GM11168 (cell line): ENCODE results near the gene SLC23A2.

ENCODE experiments used
- in situ Hi-C: fragments of 300-500 bp; cut with MboI; formaldehyde crosslinking; loops from one replicate; pipeline ENCODE4 v1.12.0; 2022; ENCODE audit warnings: low sequenced_read_pairs; ENCODE audit not compliant: unreplicated experiment

The SLC23A2 gene

GRCh38 chr20:4971064-4971463, 30.2 kb downstream of the SLC23A2 start:
- in situ Hi-C loops = loop anchor here (25.0 kb wide), 1 partner anchor 359 kb away; no protein-coding TSS in a partner anchor

GRCh38 chr20:4967752-4968477, 33.4 kb downstream of the SLC23A2 start:
- in situ Hi-C loops = loop anchor here (10.0 to 25.0 kb wide), 2 partner anchors 223 to 356 kb away; no protein-coding TSS in a partner anchor

DNA sequence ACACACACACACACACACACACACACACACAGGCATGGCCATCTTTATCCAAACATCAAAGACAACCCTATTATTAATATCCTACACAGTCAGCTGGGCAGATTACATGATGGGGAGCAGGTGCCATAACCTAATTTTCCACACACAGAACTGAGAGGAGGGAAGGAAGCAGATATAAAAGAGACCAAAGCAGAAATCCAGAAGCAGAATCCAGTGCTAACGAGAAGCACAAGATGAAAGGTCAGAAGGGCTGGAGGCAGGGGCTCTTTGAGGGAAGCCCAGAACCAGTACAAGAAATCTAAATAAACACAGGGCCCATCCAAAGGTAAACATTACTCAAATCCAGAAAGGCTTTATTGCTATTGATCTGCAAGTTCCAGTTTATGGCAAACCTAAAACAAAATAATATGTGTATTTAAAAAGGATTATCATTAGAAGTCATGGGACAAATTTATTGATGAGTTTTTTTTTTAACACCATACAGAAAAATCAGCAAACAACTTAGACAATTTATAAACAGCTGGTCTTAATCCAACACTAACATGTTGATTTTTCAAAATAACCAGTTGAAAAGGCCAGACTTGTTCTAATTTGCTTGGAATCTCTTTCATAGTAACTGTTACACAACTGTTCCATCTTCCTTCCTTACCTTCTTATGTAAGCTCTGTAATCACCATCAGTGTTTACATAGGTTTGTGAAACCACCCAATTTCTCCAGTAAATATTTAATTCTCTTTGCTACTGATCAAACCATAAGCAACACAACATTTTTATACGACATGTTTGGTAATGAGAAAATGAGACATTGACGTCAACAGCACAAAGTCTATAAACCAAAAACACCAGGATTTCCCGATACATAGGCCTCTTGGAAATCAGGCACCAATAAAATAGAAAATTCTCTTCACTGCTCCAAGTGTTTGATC, 34.2 kb downstream of the SLC23A2 start:
- in situ Hi-C loops = loop anchor here (10.0 to 25.0 kb wide), 2 partner anchors 222 to 355 kb away; no protein-coding TSS in a partner anchor

DNA sequence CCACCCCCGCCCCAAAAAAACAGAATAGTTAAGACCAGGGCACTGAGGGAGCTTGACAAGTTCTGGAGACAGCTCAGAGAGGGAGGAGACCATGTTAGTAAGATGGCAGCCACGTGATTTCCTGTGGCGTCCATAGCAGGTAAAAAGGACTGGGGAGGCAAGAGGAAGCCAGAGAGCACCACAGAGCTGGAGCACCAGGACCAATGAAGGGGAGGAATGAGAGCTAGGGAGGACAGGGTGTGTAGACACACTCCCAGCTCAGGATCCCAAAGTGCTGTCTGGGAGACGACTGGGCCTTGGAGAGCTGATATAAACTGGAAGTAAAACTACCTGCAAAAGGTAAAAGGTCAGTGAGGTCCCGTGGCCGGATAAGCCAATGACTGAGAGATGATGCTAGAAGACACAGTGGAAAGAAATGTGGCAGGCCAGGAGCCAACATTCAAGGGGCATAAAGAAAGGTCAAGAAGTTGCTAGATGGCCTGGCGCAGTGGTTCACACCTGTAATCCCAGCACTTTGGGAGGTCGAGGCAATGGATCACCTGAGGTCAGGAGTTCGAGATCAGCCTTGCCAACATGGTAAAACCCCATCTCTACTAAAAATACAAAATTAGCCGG, 39.0 kb downstream of the SLC23A2 start:
- in situ Hi-C loops = loop anchor here (10.0 to 25.0 kb wide), 2 partner anchors 218 to 350 kb away; no protein-coding TSS in a partner anchor

- in situ Hi-C loops = loop anchor here (10.0 to 25.0 kb wide), 2 partner anchors 217 to 349 kb away; no protein-coding TSS in a partner anchor
These were observed 39.6 kb downstream of the SLC23A2 start for GRCh38 chr20:4961746-4962145.

GRCh38 chr20:4959592-4959991, 41.7 kb downstream of the SLC23A2 start:
- in situ Hi-C loops = loop anchor here (25.0 kb wide), 1 partner anchor 347 kb away; no protein-coding TSS in a partner anchor

DNA sequence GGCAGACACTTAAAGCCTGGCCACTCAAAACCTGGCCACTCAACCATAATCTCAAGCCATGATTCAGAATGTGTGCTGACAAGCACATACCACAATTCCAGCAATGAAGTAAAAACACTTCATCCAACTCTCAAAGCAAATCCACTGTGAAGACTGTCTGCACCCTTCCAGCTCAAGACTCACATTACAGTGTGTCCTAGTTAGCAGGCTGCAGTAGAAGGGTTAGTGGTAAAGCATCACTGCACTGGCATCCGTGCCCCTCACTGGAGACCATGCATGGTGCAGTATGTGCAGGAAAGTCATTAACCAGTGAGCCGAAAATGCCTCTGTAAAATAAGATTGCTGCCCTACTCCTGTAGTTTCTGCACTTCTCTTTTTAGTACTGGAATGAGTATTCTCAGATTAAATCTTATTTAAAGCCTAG, 43.4 kb downstream of the SLC23A2 start:
- in situ Hi-C loops = loop anchor here (25.0 kb wide), 1 partner anchor 346 kb away; no protein-coding TSS in a partner anchor

GRCh38 chr20:4957187-4957586, 44.1 kb downstream of the SLC23A2 start:
- in situ Hi-C loops = loop anchor here (25.0 kb wide), 1 partner anchor 345 kb away; no protein-coding TSS in a partner anchor

- in situ Hi-C loops = loop anchor here (25.0 kb wide), 1 partner anchor 344 kb away; no protein-coding TSS in a partner anchor
These were observed 45.0 kb downstream of the SLC23A2 start for GRCh38 chr20:4956200-4956810.

GRCh38 chr20:4953881-4954280, 47.4 kb downstream of the SLC23A2 start:
- in situ Hi-C loops = loop anchor here (25.0 kb wide), 1 partner anchor 342 kb away; no protein-coding TSS in a partner anchor

- in situ Hi-C loops = loop anchor here (25.0 kb wide), 1 partner anchor 340 kb away; no protein-coding TSS in a partner anchor
These were observed 49.1 kb downstream of the SLC23A2 start for GRCh38 chr20:4952229-4952628.

GRCh38 chr20:4951299-4951698, 50.0 kb downstream of the SLC23A2 start:
- in situ Hi-C loops = loop anchor here (25.0 kb wide), 1 partner anchor 339 kb away; no protein-coding TSS in a partner anchor

DNA sequence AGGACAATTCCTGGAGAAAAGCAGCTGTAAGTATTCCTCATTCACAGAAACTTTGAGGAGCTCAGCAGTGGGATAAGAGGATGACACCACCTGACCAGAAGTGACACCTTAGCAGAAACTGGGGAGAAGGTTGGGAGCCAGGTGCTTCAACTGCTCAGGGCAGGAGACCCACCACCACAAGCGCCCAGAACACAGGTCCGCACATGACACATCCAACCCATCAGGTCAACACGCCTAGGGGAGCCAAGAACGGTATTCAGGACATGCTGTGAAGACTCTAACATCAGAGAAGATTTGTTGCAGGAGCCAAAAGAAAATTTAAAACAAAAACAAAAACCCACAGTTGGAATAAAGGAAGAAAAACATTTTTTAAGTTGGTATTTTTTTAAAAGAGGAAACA, 50.5 kb downstream of the SLC23A2 start:
- in situ Hi-C loops = loop anchor here (25.0 kb wide), 1 partner anchor 339 kb away; no protein-coding TSS in a partner anchor

DNA sequence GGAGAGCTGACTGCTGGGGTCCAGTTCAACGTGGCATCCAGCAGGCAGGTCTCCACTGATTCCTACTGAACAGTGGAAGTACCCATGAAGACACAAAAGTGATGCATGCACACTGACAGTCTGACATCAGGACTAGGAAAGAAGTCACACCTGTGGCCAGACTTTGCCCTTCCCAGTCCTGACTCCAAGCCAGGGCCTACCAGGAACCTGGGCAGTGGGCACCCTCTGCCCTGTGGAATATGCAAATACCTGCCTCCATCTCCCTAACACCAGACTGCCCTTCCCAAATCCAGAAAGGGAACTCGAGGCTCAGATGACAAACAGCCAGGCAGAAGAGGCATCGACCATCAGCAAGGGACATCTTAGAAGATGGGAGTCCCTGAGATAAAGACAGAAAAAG, 50.9 kb downstream of the SLC23A2 start:
- in situ Hi-C loops = loop anchor here (25.0 kb wide), 1 partner anchor 338 kb away; no protein-coding TSS in a partner anchor

GRCh38 chr20:4949833-4950178, 51.5 kb downstream of the SLC23A2 start:
- in situ Hi-C loops = loop anchor here (25.0 kb wide), 1 partner anchor 338 kb away; no protein-coding TSS in a partner anchor

DNA sequence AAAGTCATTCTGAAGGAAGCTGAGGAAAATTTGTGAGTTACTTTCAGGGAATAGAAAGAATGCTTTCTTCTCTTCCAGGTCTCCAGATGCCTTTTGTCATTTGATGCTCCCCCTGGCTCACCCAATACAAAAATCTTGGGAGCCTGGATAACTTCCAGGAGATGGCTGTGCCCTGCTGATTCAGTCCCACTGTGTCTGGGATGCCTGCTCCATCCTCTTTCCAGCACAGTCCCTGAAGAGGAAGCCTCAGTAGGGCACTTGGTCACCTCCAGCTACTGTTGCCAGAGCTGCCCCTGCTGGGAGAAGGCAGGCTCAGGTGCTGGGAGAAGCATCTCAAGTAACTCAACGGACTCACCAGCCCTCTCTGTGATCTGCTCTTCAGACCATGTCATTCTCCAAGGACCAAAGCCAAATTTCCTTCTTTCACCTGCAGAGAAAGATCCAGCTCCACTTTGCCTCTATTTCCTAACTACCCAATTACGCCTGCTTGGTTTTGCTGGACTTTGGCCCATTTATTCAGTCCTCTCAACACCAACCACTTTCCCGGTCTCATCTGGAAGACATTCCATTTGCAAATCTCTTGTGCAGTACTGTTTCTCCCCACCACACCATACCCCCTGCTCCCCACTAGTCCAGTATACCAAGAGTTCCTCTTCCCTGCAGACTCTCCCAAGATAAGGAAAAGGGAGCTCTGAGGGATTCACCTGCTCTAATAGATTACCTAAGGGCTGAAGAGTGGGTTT, 53.3 kb downstream of the SLC23A2 start:
- in situ Hi-C loops = no loop called here

GRCh38 chr20:4946986-4947385, 54.3 kb downstream of the SLC23A2 start:
- in situ Hi-C loops = no loop called here

GRCh38 chr20:4946585-4946984, 54.7 kb downstream of the SLC23A2 start:
- in situ Hi-C loops = no loop called here
